NK-92 treated with Interleukin-12 subunit alpha and Interleukin-12 subunit beta, amount 100 ng/mL, for 24 hours (cell line): Measurements from ENCODE around the gene MYH4.

Experiments used
- DNase-seq: peaks from one replicate; lab custom pipeline; 2025; lab: John Stamatoyannopoulos, UW

MYH4 gene

DNA sequence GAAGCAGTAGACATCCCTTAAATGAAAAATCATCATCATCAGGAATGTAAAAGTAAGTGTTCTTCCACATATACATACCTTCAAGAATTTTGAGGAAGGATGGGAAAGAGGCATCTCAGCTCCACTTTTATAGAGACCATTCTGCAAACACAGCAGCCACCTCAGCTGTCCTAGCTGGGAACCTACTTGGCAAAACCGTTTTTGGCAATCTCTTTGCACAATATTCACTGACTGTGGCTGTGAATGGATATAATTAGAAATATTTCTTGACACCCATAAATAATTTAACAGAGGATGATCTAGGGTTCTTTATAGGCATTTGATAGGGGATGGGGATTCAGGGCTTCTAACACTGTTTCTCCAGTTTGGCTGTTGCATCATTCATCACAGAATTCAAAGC lies at the start of gene MYH4:
Gene MYH4 (minus strand): TSS at position 101 of the 400 bp plus-strand sequence. CDS start 2,814 bp downstream, outside the sequence.
- DNase-seq = no peak

DNA sequence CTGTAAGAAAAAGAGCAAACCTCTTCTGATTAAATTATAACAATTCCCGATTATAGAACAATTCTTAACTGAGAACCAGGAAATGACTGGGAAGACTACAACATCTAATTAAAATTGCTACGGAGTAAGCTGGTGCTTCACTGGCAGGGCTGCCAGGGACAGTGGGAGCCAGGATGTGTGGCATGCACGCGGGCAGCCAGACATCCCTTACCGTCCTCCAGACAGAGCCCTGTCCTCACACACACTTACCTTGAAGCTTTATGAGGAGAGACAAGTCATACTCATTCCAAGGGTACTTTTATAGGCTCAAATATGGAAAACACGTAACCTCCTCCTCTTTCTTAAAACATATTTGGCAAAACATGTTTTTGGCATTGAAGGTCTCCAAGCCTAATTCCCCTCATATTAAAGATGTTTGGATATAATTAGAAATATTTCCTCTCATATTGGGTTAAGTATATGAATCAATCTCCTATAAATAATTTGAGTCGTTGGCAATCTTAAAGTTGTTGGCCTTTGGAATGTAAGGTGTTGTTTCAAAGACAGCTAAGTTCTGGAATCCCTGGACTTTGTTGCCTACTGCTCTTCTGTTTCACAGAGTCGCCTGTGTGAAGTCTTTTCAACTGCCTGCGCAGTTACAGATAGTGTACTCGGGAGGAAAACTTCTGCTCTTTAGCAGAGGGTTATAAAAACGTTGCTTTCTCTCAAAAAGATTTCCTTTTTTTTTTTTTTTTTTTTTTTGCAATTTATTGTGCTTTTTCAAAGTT lies 49.1 kb upstream of the MYH4 start, which contains the start of gene MYH1:
Gene MYH1 (minus strand): TSS at position 272 of the 767 bp plus-strand sequence. CDS start 1,900 bp downstream, outside the sequence.
- DNase-seq = no peak

DNA sequence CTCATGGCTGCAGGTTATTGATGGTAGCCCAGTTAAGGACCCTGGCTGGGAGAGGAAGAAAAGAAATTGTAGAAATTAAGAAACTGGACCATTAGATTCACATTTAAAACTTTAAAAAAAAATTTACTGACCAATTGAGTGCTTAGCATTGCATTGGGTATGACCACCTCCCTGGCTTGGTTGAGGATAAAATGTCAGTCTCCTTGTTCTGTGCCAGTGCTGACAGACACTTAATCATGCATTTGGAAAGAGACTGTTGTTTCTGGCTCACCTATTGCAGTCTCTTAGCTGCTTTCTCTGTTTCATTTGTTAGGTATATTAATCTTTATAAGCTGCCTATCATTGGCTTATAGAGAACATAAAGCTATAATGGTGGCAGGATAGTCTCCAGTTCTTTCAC lies 47.3 kb upstream of the MYH4 start:
- no peak for DNase-seq

DNA sequence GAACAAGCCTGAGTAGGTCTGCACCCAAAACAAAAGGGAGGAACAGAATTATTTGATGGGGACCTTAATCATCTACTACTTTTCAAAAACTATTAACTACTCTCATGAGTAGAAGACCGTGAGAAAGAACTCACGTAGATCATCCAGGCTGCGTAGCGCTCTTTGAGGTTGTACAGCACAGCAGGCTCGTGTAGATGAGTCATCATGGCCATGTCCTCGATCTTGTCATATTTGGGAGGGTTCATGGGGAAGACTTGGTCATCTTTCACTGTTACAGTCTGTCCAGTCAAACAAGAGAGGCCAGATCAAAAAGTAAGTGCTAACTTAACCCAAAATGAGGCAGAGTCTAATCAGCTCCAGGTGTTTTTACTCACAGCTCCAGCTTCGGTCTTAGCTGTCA lies 46.7 kb upstream of the MYH4 start:
- DNase-seq = no peak

DNA sequence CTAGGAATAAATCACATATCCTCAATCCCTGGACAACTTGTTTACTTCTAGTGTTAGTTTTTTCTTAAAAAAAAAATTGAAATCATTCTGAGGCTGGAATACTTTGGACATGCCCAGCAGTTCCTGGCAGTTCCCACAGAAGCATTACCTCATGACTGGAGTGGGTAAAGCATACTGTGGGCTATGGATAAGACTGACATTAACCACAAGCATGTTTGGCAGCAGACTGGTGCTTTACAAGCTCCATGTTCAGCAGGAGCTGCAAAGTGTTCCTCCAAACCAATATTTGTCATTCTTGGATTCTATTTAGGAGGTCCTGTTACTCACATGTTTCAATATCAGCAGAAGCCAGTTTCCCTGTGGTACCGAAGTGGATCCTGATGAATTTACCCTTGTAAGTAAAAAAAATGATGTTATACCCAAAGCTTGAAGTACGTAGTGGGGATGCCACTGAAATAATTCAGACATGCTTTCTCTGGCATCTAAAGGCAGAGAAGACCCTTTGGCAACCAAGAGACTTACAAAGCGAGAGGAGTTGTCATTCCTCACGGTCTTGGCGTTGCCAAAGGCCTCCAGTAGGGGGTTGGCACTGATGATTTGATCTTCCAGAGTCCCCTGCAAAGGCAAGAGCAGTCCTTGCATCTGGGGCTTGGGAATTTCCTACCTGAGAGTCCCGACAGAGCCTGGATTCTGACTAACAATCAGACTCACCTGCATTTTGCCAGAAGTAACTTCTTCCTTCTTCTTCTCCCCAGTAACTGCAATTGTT lies 44.1 kb upstream of the MYH4 start:
- no peak for DNase-seq

DNA sequence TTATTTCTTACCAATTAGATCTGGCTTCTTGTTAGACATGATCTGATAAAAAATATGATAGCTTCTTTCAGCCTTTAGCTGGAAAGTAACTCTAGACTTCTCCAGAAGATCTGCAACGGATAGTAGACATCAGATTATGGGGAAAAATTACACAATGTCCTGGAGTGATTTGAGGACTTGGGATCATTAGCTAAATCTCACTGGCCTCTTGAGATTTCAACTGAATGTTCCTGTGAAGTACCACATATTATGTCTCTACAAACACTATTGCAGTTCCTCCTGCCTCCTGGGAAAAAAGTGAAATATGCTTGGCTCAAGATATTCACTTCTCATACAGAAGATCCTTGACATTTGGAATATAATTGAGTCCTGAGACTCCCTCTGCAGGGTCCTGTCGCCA lies 43.5 kb upstream of the MYH4 start:
- no peak for DNase-seq

DNA sequence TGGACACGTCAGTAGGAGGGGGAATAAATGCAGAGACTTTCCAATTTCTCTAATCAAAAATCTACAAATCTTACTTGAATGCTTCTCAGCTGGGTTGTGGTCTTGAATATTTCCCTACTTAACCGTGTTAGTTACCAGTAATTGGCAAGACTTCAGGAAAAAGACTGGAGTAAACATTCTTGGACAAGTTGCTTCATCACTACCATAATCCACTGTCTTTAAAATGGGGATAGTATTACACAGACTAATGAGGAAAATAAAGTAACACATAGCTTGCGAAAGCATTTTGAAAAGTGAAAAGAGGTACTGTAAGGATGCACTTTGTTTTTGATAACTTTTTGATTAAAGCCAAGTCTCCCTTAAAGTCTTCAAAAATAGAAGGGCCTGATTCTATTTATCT lies 30.6 kb upstream of the MYH4 start:
- DNase-seq = no peak

DNA sequence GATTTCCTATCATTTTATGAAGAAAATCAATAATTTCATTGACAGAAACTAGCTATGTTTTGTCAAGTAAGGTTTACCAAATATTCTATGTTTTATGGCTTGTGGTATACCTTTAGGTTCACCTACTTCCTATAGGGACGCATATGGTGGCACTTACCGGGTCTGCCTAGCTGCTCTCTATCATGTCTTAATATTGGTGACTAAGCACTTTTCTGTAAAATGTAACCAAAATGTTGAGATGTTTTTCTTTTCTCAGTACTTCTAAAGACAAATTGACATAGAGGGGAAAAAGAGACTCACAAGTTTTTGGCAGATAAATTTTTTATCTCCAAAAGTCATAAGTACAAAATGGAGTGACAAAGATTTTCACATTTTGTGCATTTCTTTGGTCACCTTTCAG lies 22.6 kb upstream of the MYH4 start:
- DNase-seq = no peak

DNA sequence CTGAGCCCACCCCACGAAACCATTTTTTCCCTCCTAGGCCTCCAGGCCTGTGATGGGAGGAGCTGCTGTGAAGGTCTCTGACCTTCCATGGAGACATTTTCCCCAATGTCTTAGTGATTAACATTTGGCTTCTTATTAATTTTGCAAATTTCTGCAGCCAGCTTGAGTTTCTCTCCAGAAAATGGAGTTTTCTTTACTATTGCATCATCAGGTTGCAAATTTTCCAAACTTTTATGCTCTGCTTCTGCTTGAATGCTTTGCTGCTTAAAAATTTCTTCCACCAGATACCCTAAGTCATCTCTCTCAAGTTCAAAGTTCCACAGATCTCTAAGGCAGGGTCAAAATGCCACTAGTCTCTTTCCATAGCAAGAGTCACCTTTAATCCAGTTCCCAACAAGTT lies 12.9 kb upstream of the MYH4 start:
- DNase-seq = no peak

DNA sequence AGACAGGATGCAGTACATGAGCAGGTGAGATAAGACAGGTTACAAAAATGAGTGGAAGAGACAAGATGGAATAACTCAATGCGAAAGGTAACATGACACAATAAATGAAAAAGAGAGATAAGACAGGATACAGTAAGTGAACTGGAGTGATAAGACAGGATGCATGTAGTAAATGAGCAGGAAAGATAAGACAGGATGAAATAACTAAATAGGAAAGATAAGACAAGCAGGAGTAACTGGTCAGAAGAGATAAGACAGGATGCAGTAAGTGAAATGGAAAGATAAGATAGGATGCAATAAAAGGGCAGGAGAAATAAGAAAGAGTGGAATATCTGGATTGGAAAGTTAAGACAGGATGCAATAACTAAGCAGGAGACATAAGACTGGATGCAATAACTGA lies 8.3 kb upstream of the MYH4 start:
- no peak for DNase-seq

DNA sequence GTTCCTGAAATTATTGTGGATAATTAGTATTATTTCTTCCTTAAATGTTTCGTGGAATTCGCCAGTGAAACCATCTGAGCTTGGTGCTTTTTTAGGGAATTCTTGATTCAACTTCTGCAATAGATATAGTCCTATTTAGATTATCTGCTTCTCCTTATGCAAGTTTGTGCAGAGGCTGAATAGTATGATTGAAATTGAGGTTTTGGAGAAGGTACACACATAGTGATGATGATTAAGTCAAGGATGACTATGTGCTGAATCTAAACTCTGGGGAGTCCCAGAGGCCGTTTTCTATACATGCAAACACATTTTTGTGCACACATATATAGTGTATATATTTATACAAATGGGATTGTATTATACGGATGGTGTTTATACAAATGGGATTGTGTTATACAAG lies 5.2 kb upstream of the MYH4 start:
- no peak for DNase-seq

DNA sequence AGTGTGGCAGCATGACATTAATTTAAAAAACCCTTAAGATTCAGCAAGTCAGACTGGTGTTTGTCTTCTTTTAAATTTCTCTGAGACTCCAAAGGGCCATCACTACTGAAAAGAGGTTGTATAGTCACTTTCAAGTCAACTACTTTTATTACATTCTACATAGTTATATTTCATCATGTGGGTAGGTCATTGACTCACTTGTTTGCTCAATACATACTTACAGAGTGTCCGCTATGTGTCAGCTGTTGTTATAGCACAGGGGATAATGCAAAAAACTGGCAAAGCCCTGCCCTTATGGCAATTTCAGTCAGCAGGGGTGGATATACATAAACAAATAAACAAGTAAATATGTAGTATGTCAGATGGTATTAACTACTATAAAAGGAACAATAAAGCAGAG lies 2.5 kb upstream of the MYH4 start:
- no peak for DNase-seq

DNA sequence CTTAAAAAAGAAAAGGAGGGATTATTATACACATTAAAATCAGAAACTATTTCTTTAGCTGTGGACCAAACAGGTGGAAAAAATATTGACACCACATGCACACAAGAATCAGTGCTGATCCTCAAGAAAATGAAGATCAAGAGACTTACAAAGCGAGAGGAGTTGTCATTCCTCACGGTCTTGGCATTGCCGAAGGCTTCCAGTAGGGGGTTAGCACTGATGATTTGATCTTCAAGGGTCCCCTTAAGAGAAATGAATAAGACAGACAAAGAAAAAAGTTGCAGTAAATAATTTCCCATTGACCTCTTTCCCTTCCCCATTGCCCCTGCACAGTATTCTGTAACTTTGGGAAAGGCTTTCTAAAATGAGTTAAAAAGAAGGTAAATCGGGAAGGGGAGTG lies 6.0 kb downstream of the MYH4 start:
- no peak for DNase-seq

DNA sequence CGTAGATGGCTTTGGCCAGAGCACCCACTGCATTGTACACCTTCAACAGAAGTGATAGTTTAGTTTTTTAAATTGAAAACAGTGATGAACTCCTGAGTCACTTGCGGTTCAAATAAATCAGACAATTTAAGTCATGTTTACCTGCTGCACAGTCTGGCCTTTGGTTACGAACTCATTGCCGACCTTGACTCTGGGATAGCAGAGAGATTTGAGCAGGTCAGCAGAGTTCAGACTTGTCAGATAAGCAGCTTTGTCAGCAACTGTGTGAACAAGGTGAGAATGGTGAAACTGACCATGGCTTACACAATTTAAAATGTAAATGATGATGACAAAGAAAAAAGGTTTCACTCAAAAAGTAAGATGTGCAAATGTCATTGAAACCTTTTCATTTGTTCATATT lies 9.3 kb downstream of the MYH4 start:
- no peak for DNase-seq

DNA sequence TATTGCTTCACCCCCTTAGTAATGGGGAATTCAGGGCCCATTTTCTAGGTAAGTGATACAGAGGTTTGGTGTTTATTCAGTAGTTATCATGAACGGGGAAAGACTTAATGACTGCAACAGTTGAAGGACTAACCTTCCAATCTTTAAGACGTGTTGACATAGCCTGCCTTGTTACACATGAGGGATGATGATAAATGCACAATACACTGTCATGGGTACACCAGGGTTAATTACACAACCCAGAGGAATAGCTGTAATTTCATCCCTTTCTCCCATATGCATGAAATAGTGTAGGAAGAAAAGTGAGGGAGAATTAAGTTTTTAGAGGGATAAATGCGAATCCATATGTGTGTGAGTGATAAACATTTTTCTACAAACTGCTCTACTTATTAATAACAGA lies 10.7 kb downstream of the MYH4 start:
- no peak for DNase-seq

DNA sequence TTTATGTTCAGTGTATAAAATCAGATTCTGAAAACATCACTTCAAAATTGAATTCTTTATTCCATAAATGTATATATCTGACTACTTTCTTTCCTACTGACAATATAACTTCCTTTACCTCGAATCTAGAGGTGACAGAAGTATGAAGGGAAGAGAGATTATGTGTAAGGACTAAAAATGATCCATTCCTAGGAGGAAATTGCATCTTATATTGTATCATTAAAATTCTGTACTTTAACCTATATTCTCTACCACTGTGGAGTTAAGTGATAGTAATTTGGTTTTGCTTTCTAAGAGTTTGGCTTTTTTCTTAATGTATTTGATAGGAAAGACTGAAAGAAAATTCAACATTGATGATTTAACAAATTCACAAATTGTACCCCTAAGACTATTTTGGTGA lies 11.4 kb downstream of the MYH4 start:
- no peak for DNase-seq

DNA sequence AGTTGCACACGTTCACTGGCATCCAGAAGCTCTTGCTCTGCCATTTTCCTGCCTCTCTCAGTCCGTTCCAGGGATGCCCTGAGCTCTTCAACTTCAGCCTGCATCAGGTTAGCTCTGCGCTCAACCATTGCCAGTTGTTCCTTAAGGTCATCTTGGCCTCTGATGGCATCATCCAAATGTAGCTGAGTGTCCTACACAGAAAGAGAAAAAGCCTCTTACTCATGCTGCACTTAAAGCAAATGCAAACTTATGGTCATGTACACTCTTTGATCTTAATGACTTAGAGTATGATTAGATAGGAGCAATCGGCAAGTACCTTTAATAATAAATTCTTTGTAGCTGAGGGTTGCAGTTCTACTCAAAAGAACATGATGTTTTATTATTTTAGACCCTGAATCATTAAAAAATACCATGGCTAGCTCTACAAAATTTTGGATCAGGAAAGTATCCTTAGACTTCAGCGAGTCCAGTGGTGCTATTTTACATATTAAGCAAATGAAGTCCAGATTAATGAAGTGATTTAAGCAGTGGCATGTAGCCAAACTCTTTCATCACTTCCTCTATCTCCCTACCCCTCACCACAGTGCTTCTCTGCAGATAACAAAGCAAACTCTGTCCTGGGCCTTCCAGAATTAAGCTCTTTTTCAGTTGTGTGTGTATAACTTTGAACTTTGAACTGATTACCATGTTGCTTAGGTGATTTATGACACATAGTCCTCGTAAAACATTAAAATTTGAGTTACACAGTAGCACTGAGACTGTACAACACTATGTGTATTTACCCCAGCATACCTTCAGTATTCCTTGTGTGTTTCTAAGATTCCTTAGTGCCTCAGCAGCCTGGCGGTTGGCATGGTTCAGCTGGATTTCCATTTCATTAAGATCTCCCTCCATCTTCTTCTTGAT lies 22.1 kb downstream of the MYH4 start:
- DNase-seq = no peak

DNA sequence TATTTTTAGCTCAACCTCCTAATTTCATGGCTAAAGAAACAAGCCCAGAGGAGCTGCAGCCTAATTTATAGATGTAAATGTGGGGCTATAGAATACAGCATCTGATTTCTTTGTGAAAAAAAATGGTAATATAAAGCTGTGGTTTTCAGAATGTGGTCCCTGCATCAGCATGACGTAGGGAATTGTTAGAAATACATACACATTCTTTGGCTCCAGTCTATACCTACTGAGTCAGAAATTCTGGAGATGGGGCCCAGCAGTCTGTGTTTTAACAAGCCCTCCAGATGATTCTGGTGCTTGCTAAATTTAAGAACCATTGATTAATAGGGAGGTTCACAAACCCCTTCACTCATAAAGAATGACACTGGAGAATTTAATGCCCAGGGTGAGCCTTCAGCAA lies 29.5 kb downstream of the MYH4 start:
- no peak for DNase-seq

DNA sequence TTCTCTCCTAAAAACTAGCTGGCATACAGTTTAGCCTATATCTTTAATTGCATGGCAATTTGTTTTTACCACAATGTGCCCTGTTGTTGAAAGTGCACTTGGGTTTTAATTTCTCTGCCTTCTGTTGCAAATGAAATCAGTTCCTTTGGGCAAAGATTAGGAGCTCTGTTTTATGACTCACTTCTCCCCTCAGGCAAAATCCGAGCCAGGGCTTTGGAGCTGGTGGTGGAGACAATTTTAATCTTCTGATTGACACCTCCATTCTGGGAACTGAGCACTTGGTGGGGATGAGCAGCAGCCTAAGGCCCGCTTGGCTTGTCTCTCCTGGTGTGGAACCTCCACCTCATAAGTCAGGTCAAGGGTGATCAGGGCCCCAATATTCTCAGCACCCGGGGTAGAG lies 34.3 kb downstream of the MYH4 start:
- no peak for DNase-seq

DNA sequence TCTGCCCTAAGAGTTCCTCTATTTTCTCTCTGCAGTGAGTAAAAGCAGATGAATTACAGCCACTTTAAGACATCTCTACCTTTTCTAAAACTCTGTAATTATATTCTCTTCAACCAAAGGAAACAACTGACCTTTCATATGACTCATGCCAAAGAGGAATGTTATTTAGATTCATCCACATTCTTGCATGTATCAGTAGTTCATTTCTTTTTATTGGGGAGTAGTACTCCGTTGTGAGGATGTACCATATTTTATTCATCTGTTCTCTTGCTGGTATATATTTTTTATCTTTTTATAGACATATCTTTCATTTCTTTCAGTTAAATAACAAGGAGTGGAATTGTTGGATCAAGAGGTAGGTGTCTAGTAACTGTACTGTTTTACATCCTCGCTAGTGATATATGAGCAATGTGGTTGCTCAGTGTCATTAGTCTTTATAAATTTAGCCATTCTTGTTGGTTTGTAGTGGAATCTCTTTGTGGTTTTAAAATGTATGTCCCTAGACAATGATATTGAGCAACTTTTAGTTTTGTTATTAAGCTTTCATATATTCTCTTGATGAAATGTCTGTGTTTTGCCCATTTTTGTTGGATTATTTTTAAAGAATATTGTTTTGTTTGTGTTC lies 39.8 kb downstream of the MYH4 start:
- no peak for DNase-seq

DNA sequence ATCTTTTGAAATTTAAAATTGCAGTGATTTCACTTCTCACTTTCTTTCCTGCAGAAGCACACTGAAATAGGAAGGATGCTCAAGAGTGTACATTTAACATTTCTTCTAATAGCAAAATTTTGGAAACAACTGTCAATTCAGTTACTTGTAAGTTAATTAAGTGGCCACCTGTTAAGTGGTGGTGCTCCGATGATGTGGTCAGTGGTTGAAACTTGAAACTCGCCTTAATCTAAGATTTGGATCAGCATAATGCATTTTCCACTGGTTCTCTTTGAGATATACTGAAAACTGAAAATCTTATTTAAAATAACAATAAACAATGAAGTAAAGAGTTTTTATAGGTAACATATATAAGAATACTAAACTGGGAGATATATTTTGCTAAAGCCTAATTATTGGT lies 40.6 kb downstream of the MYH4 start:
- no peak for DNase-seq
